Large intestine (tissue), 3 donors: ENCODE results near the gene GPX3. TPM values are rescaled to one million over a fixed set of nuclear protein-coding genes. Genes with fewer than 3 reads are reported as not detected.

Source experiments
- DNase-seq, 2 donors: peaks; one replicate each; pipeline versions ENCODE4 v3.0.0 to v3.0.0-alpha.2; 2013
- H3K27ac ChIP-seq: one replicate; pipeline ENCODE4 v1.5.1; 2013; ENCODE audit warnings: low read length
- H3K27me3 ChIP-seq: 2 replicates; pipeline ENCODE4 v1.6.1; 2013; ENCODE audit warnings: low read length; ENCODE audit not compliant: control insufficient read depth, insufficient read depth
- H3K36me3 ChIP-seq: 2 replicates; pipeline ENCODE4 v1.6.1; 2013; ENCODE audit warnings: low read length; ENCODE audit not compliant: control insufficient read depth, insufficient read depth
- H3K4me1 ChIP-seq: one replicate; pipeline ENCODE4 v1.6.1; 2013; ENCODE audit warnings: low read length; ENCODE audit not compliant: control insufficient read depth, insufficient read depth
- H3K4me3 ChIP-seq: one replicate; pipeline ENCODE4 v1.5.1; 2013; ENCODE audit warnings: low read length
- H3K9me3 ChIP-seq: one replicate; pipeline ENCODE4 v1.6.1; 2013; ENCODE audit warnings: mild to moderate bottlenecking, low read depth, low read length, moderate library complexity; ENCODE audit not compliant: control insufficient read depth
- WGBS: methylation state at CpG from one replicate; pipeline ENCODE4 v1.1.5; 2013; ENCODE audit warnings: low lambda C conversion rate; ENCODE audit not compliant: insufficient coverage; 5-methylcytosine and 5-hydroxymethylcytosine counted together
- polyA plus RNA-seq: library from polyadenylated mRNA; unstranded; fragments of 120-200 nt; gene quantifications from one replicate; pipeline ENCODE4 v1.2.1, GENCODE V29; 2013

The GPX3 gene
- polyA plus RNA-seq, 1 donor = 34.3 TPM

DNA sequence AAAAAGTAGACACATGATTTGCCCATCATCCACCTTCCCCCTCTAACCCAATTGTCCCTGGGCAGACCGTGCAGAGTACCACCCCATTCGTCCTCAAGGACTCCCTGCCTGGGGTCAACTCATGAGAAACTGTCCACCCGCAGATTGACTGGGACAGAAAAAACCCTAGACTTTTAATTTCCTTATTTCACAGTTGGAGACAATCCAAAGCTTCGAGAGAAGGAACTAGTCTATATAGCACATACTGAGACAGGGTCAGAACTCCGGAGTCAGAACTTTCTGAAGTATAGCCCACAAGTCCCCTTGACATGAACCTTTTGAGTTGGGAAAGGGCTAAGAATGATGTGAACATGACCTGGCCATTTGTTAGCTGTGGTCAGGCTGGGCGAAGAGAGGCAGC, 7.5 kb upstream of the GPX3 start:
- 83% methylated on average over 1 of the region's 6 CpGs for WGBS
- peaks cover 21% of the 10 kb centered on the region for H3K4me1 ChIP-seq

DNA sequence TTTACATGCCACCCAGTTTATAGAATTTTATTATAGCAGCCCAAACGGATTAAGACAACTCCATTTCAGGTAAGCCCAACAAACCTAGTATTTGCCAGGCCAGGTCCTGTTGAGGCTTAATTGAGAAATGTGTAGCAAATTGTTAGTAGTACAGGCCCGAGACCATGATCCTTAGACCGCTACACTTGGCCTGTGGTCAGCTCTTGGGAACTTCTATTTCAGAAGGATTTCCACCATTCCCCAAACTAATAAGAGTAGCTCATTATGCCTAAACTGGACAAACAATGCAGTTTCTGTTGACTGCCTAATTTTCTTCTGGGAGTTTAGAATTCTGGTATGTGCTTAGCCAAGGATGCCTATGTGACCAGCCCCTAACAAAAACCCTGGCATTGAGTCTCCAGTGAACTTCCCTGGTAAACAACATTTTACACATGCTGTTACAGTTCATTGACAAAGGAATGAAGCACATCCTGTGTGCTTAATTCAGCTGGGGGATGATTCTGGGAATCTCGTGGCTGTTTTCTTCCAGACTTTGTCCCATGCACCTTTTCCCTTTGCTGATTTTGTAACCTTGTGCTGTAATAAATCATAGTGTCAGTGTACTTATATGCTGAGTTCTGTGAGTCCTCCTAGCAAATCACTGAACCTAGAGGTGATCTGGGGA, 5.6 kb upstream of the GPX3 start:
- Histone ChIP-seq H3K36me3 (no peaks in the 10 kb centered on the region), H3K4me1 (peaks cover 26% of the 10 kb centered on the region), H3K27ac (peak overlapping the region; percentile 67), H3K4me3 (no peak overlapping the region), H3K9me3 (no peaks in the 10 kb centered on the region), H3K27me3 (no peaks in the 10 kb centered on the region)
- WGBS = no CpG with 5 or more reads among the region's 4 CpGs
- peak; percentile 65 to 86 for DNase-seq

More for the DNA sequence above, 7.5 kb upstream of the GPX3 start:
- Histone ChIP-seq H3K27ac (no peak overlapping the region), H3K36me3 (no peaks in the 10 kb centered on the region), H3K4me3 (no peak overlapping the region), H3K9me3 (no peaks in the 10 kb centered on the region), H3K27me3 (no peaks in the 10 kb centered on the region)
- no peak for DNase-seq

DNA sequence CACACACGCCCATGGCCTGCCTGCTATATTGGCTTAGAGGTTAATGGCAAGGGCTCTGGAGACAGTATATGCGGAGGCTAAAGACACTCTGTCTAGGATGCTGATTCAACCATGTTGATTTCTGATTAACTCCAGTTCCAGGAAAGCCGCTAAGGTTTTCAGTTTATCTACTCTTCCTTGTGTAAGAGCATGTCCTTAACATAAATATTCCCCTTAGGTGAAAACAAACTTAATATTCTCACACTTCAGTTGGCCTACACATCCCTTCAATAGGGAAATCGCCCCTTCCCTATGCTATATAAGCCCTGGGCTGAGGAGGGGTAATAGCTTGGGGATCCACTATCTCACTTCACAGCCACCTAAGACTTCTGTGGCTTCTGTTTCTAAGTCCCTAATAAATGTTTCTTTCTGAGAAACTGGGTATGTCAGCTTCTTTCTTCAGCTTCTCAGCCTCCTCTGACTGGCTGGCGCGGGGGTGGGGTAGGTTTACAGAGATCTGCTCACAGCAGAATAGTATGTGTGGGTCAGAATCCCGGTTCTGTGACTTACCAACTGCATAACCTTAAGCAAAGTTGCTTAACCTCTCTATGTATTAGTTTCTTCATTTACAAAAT, 4.3 kb upstream of the GPX3 start:
- Histone ChIP-seq H3K9me3 (no peaks in the 10 kb centered on the region), H3K27me3 (no peaks in the 10 kb centered on the region), H3K36me3 (no peaks in the 10 kb centered on the region), H3K4me3 (no peak overlapping the region), H3K27ac (peak overlapping the region; percentile 67), H3K4me1 (peaks cover 26% of the 10 kb centered on the region)
- WGBS = 76% methylated on average over 3 of the region's 7 CpGs
- DNase-seq = peak in 1 of 2 donors; percentile 56

DNA sequence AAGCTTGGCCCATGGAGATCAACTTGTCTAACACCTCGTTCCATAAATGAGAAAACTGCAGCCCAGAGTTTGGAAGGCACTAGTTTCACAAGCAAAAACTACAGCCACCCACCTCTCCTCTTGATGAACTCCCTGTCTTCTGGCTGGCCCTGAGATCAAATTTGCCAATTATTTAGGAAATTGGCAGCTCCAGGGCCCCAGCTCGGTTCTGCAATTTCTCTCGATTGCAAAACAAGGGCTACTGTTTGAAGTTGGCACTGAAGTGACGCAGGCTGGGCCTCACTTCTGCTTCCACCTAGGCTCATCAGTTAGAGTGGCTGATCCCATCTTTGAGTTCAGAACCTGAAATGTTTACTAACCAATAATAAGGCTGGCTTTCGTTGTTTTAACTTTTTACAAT, 3.7 kb upstream of the GPX3 start:
- Histone ChIP-seq H3K9me3 (no peaks in the 10 kb centered on the region), H3K4me1 (peaks cover 26% of the 10 kb centered on the region), H3K27ac (peak overlapping the region; percentile 67), H3K27me3 (no peaks in the 10 kb centered on the region), H3K4me3 (no peak overlapping the region), H3K36me3 (no peaks in the 10 kb centered on the region)
- WGBS = 80% methylated on average over 1 of the region's 5 CpGs
- no peak for DNase-seq

- Histone ChIP-seq H3K9me3 (no peaks in the 10 kb centered on the region), H3K4me1 (peaks cover 26% of the 10 kb centered on the region), H3K27me3 (no peaks in the 10 kb centered on the region), H3K4me3 (no peak overlapping the region), H3K27ac (no peak overlapping the region), H3K36me3 (no peaks in the 10 kb centered on the region)
- WGBS = 86% methylated on average over 1 of the region's 2 CpGs
- DNase-seq = peak in 1 of 2 donors; percentile 21
Measured at GRCh38 chr5:151017897-151018296, 2.5 kb upstream of the GPX3 start.

- no peaks in the 10 kb centered on the region for H3K36me3 ChIP-seq
- no CpG with 5 or more reads among the region's 2 CpGs for WGBS
- peaks cover 26% of the 10 kb centered on the region for H3K4me1 ChIP-seq
Measured at GRCh38 chr5:151018846-151019245, 1.5 kb upstream of the GPX3 start.

GRCh38 chr5:151019331-151019730, 1.1 kb upstream of the GPX3 start:
- Histone ChIP-seq H3K27ac (no peak overlapping the region), H3K27me3 (no peaks in the 10 kb centered on the region), H3K9me3 (no peaks in the 10 kb centered on the region), H3K36me3 (no peaks in the 10 kb centered on the region), H3K4me3 (no peak overlapping the region), H3K4me1 (peaks cover 26% of the 10 kb centered on the region)
- DNase-seq = no peak
- no CpG with 5 or more reads among the region's 2 CpGs for WGBS

More at GRCh38 chr5:151018846-151019245, 1.5 kb upstream of the GPX3 start:
- Histone ChIP-seq H3K4me3 (no peak overlapping the region), H3K9me3 (no peaks in the 10 kb centered on the region), H3K27me3 (no peaks in the 10 kb centered on the region), H3K27ac (no peak overlapping the region)
- no peak for DNase-seq

GRCh38 chr5:151021746-151022145, 1.4 kb downstream of the GPX3 start:
- Histone ChIP-seq H3K9me3 (no peaks in the 10 kb centered on the region), H3K27me3 (no peaks in the 10 kb centered on the region), H3K4me1 (peaks cover 13% of the 10 kb centered on the region), H3K27ac (no peak overlapping the region), H3K36me3 (peaks cover 10% of the 10 kb centered on the region), H3K4me3 (no peak overlapping the region)
- DNase-seq = no peak
- no CpG with 5 or more reads among the region's 6 CpGs for WGBS

GRCh38 chr5:151022511-151023018, 2.2 kb downstream of the GPX3 start:
- H3K9me3 ChIP-seq = no peaks in the 10 kb centered on the region
- 100% methylated on average over 1 of the region's 7 CpGs for WGBS
- H3K27ac ChIP-seq = no peak overlapping the region
- H3K4me1 ChIP-seq = peaks cover 9% of the 10 kb centered on the region
- no peak for DNase-seq
- H3K27me3 ChIP-seq = no peaks in the 10 kb centered on the region
- peaks cover 19% of the 10 kb centered on the region for H3K36me3 ChIP-seq
- H3K4me3 ChIP-seq = no peak overlapping the region

DNA sequence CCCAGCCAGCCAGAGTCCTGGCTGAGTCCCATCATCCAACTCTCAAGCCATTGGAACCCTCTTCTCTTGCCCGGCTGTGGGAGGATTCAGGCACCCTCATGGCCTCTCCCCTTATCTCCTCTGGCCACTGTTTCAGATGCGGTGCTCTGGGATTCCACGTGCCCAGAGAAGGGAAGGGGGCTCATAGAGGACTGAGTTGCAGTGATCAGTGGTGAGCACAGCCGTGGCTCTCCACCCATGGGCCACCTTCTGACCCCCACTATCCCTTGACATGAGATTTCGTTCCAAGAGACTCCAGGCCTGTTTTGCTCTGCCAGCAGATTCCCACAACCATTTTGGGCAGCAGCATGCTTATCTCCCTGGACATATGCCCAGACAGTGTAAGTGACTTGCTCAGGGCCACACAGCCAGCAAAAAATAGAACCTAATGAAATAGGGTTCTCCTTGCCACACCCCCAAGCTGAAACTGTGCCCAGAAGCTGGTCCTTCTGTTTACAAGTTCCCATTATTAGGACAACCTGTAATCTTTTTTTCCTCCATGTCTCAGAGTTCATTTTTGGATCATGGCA, 2.7 kb downstream of the GPX3 start:
- Histone ChIP-seq H3K9me3 (no peaks in the 10 kb centered on the region), H3K27me3 (no peaks in the 10 kb centered on the region), H3K27ac (no peak overlapping the region), H3K36me3 (peaks cover 24% of the 10 kb centered on the region), H3K4me1 (peaks cover 3% of the 10 kb centered on the region), H3K4me3 (no peak overlapping the region)
- no peak for DNase-seq
- WGBS = no CpG with 5 or more reads among the region's 5 CpGs
